HCT116 (cell line): Measurements from ENCODE around the gene TMCC1. TPM values are rescaled to one million over a fixed set of nuclear protein-coding genes. Genes with fewer than 3 reads are reported as not detected.

Source experiments
- ATAC-seq: fragments of 200-7000 bp; cut with Tn5 transposase; 2 replicates; pipeline ENCODE4 v1.9.1; 2020; ENCODE audit warnings: mild to moderate bottlenecking, moderate library complexity
- BruUV-seq: library from RNA; stranded (reverse); fragments of 400-500 nt; replicated peaks from 2 replicates; lab custom pipeline; 2021; lab: Mats Ljungman, UMichigan
- CTCF ChIA-PET: fragments of 300-600 bp; sonication (Branson Sonifier 250); formaldehyde crosslinking; loops from one replicate; lab custom pipeline; 2021; ENCODE audit warnings: antibody characterized with exemption; lab: Charles Lee
- POLR2A ChIA-PET: fragments of 300-600, 350-600 bp; sonication (Branson Sonifier 250); formaldehyde crosslinking; loops from one replicate; lab custom pipeline; 2021; ENCODE audit warnings: antibody characterized with exemption; lab: Charles Lee
- RAD21 ChIA-PET, 2 experiments: fragments of 300-600 bp; sonication (Branson Sonifier 250); formaldehyde crosslinking; loops; one replicate each; lab custom pipeline; 2023; ENCODE audit warnings: low total read pairs in 2 of 2; ENCODE audit not compliant: uncharacterized antibody in 2 of 2, unreplicated experiment in 2 of 2, low non-redundant PET in 1 of 2; lab: Charles Lee
- DNase-seq: peaks from one replicate; pipeline ENCODE4 v3.0.0-alpha.2; 2010; ENCODE audit warnings: low read depth, low spot score
- H2AFZ ChIP-seq: fragments of 200-600 bp; shearing (Covaris generic), sonication (generic); 2 replicates; pipeline ENCODE4 v1.6.1; 2017; ENCODE audit warnings: low read depth, mixed run types, mixed read lengths, antibody characterized with exemption, low read length; ENCODE audit not compliant: poor library complexity, severe bottlenecking
- H3K27ac ChIP-seq: 2 replicates; pipeline ENCODE4 v1.5.1; 2012; ENCODE audit warnings: low read depth, low read length
- H3K27me3 ChIP-seq: fragments of 200-600 bp; sonication (generic); 2 replicates; pipeline ENCODE4 v1.6.1; 2016; ENCODE audit warnings: mixed run types, low read length, mixed read lengths; ENCODE audit not compliant: insufficient read depth
- H3K36me3 ChIP-seq, 2 experiments: fragments of 200-500 bp in 1 of 2; fragments of 200-600 bp in 1 of 2; sonication (Bioruptor generic) in 1 of 2; sonication (generic) in 1 of 2; 2 replicates each; pipeline versions ENCODE4 v1.5.1 to v1.6.1; 2014 to 2016; ENCODE audit warnings: low read length in 2 of 2, inconsistent platforms in 1 of 2, mixed read lengths in 1 of 2, mixed run types in 1 of 2; ENCODE audit not compliant: insufficient read depth in 2 of 2, control insufficient read depth in 1 of 2
- H3K4me1 ChIP-seq, 2 experiments: fragments of 200-600 bp in 1 of 2; sonication (generic) in 1 of 2; 2 replicates each; pipeline versions ENCODE4 v1.5.1 to v1.6.1; 2012 to 2017; ENCODE audit warnings: low read length in 2 of 2, inconsistent platforms in 1 of 2, mild to moderate bottlenecking in 1 of 2, mixed read lengths in 1 of 2, mixed run types in 1 of 2, moderate library complexity in 1 of 2; ENCODE audit not compliant: insufficient read depth in 2 of 2, control insufficient read depth in 1 of 2
- H3K4me2 ChIP-seq: fragments of 200-600 bp; sonication (generic); 2 replicates; pipeline ENCODE4 v1.6.1; 2017; ENCODE audit warnings: mixed run types, low read length, mixed read lengths
- H3K4me3 ChIP-seq, 2 experiments: fragments of 200-600 bp in 1 of 2; sonication (generic) in 1 of 2; replicated peaks in 1 of 2; 2 replicates each; pipeline ENCODE4 v1.5.1; 2011 to 2016; ENCODE audit warnings: low read length in 2 of 2, control low read depth in 1 of 2, low read depth in 1 of 2, mild to moderate bottlenecking in 1 of 2, mixed read lengths in 1 of 2, mixed run types in 1 of 2
- H3K79me2 ChIP-seq: fragments of 200-600 bp; sonication (generic); 2 replicates; pipeline ENCODE4 v1.6.1; 2017; ENCODE audit warnings: mild to moderate bottlenecking, mixed run types, low read length, moderate library complexity, mixed read lengths; ENCODE audit not compliant: insufficient read depth
- H3K9ac ChIP-seq: fragments of 200-600 bp; sonication (generic); 2 replicates; pipeline ENCODE4 v1.6.1; 2016; ENCODE audit warnings: low read length, mixed read lengths
- H3K9me2 ChIP-seq: fragments of 200-600 bp; sonication (generic), shearing (Covaris generic); 2 replicates; pipeline ENCODE4 v1.6.1; 2017; ENCODE audit warnings: mixed run types, mild to moderate bottlenecking, moderate library complexity; ENCODE audit not compliant: insufficient read depth
- H3K9me3 ChIP-seq, 2 experiments: fragments of 200-500 bp in 1 of 2; fragments of 200-600 bp in 1 of 2; sonication (Bioruptor generic) in 1 of 2; sonication (generic) in 1 of 2; 2 replicates each; pipeline ENCODE4 v1.6.1; 2014 to 2017; ENCODE audit warnings: low read length in 2 of 2, mixed read lengths in 2 of 2, inconsistent platforms in 1 of 2, low read depth in 1 of 2, mild to moderate bottlenecking in 1 of 2, mixed run types in 1 of 2, moderate library complexity in 1 of 2; ENCODE audit not compliant: control insufficient read depth in 1 of 2, insufficient read depth in 1 of 2
- H4K20me1 ChIP-seq: fragments of 200-600 bp; sonication (generic), shearing (Covaris generic); 2 replicates; pipeline ENCODE4 v1.6.1; 2017; ENCODE audit warnings: mixed run types, mild to moderate bottlenecking, moderate library complexity; ENCODE audit not compliant: insufficient read depth
- CBX3 ChIP-seq: IDR thresholded peaks from 2 replicates; pipeline ENCODE4 v1.6.1; 2012; ENCODE audit warnings: low read depth
- FOSL1 ChIP-seq: IDR thresholded peaks from 2 replicates; pipeline ENCODE4 v1.6.1; 2012; ENCODE audit warnings: low read depth
- JUND ChIP-seq: IDR thresholded peaks from 2 replicates; pipeline ENCODE4 v1.6.1; 2012
- REST ChIP-seq: IDR thresholded peaks from 2 replicates; pipeline ENCODE4 v1.6.1; 2012; ENCODE audit warnings: low read depth
- SIN3A ChIP-seq: IDR thresholded peaks from 2 replicates; pipeline ENCODE4 v1.6.1; 2012; ENCODE audit warnings: low read depth
- YY1 ChIP-seq: IDR thresholded peaks from 2 replicates; pipeline ENCODE4 v1.6.1; 2011; ENCODE audit warnings: low read length, low read depth, moderate library complexity, mild to moderate bottlenecking; ENCODE audit not compliant: insufficient replicate concordance; ENCODE audit errors: extremely low read depth
- ZFX ChIP-seq: fragments of 450-650 bp; IDR thresholded peaks from 2 replicates; pipeline ENCODE4 v1.6.1; 2017
- ZNF274 ChIP-seq: fragments of 200-500 bp; sonication (Bioruptor generic); IDR thresholded peaks from 2 replicates; pipeline ENCODE4 v1.6.1; 2014; ENCODE audit warnings: mild to moderate bottlenecking, low read depth, low read length, inconsistent platforms
- intact Hi-C: fragments of 100-400 bp; cut with micrococcal nuclease; formaldehyde crosslinking; loops from 2 replicates; pipeline ENCODE4 v1.10.0; 2022
- total RNA-seq: library from RNA; stranded (reverse); gene quantifications from one replicate; pipeline ENCODE4 v1.2.1, GENCODE V29; 2021; ENCODE audit not compliant: unreplicated experiment
- TF ChIP-seq, protein P1 (sequence below), 3 experiments: fragments of 200-600 bp in 1 of 3; sonication (generic) in 1 of 3; IDR thresholded peaks in 2 of 3; conservative IDR thresholded peaks in 1 of 3; 2 replicates each; pipeline ENCODE4 v1.5.1; 2012 to 2017; ENCODE audit warnings: low read depth in 2 of 3, low read length in 2 of 3, antibody characterized with exemption in 1 of 3, borderline replicate concordance in 1 of 3, control low read depth in 1 of 3, mild to moderate bottlenecking in 1 of 3, mixed read lengths in 1 of 3, mixed run types in 1 of 3, moderate library complexity in 1 of 3; ENCODE audit not compliant: insufficient read depth in 1 of 3

TMCC1 gene
- total RNA-seq, 1 experiment from 2014 or later: 32.5 TPM

DNA sequence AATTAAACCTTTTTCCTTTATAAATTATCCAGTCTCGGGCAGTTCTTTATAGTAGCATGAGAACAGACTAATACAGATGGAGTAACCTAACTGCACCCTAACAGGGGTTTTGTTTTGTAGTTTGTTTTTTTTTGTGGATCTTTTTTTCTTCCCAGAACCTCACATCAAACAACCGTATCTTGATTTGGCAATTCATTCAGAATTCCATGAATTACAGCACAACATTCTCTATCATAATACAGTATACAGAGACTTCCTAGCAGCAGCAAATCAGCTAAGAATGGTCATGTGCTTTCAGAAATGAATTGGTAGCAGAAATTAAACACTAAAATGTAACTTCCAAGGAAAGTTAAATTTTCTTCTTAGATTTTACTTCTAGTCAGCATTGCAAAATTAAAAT, 114.6 kb downstream of the TMCC1 start (continued):
- TF ChIP-seq, protein P1, sequence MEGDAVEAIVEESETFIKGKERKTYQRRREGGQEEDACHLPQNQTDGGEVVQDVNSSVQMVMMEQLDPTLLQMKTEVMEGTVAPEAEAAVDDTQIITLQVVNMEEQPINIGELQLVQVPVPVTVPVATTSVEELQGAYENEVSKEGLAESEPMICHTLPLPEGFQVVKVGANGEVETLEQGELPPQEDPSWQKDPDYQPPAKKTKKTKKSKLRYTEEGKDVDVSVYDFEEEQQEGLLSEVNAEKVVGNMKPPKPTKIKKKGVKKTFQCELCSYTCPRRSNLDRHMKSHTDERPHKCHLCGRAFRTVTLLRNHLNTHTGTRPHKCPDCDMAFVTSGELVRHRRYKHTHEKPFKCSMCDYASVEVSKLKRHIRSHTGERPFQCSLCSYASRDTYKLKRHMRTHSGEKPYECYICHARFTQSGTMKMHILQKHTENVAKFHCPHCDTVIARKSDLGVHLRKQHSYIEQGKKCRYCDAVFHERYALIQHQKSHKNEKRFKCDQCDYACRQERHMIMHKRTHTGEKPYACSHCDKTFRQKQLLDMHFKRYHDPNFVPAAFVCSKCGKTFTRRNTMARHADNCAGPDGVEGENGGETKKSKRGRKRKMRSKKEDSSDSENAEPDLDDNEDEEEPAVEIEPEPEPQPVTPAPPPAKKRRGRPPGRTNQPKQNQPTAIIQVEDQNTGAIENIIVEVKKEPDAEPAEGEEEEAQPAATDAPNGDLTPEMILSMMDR (IDR thresholded peaks at IDR 0.05 in 2 of 3, conservative IDR thresholded peaks at IDR 0.05 in 1 of 3; ENCODE audit: borderline replicate concordance in 1 of 3, insufficient read depth in 1 of 3, low read depth in 2 of 3, low read length in 2 of 3): no peak
- TF ChIP-seq CBX3 (no peak), REST (no peak), ZFX (no peak), SIN3A (no peak)

DNA sequence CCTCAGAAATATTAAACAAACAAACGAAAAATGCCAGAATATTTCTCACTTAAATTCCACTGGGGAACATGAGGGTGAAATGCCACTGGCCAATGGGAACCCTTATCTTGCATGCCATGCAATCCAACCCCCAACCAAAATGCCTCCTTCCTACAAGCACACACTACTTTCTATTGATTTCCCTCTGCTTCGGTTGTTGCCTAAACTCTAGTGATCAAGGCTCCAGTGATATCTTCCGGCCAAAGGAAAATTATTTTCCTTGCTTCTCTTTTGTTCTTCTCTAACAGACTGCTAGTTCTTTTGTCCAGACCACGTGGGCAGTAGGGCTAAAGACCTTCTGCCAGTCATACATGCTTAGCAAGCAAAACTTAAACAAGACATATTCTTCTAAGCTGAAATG, 115.7 kb downstream of the TMCC1 start:
- DNase-seq (no peak), ATAC-seq (no peak)
- TF ChIP-seq JUND (no peak), YY1 (no peak), ZNF274 (no peak), SIN3A (no peak), FOSL1 (no peak)
- Histone ChIP-seq H3K79me2 (peaks cover 7% of the 10 kb centered on the region; the same call in 1 of the 2 replicates), H2AFZ (no peak overlapping the region), H3K9me2 (no peaks in the 10 kb centered on the region; the same call in 1 of the 2 replicates), H3K27me3 (no peaks in the 10 kb centered on the region), H3K4me3 (no peak overlapping the region), H3K4me1 (no peaks in the 10 kb centered on the region), H3K9ac (no peak overlapping the region), H3K4me2 (no peak overlapping the region), H3K9me3 (no peaks in the 10 kb centered on the region), H4K20me1 (no peaks in the 10 kb centered on the region), H3K36me3 (no peaks in the 10 kb centered on the region), H3K27ac (no peak overlapping the region)
- no TSS peak for BruUV-seq
- RAD21 ChIA-PET: no interaction called here
- POLR2A ChIA-PET: no interaction called here
- CTCF ChIA-PET: no interaction called here
- intact Hi-C loops: no loop called here
